Heart right ventricle (tissue), 16 donors: Measurements from ENCODE around the gene PRXL2A. TPM values are rescaled to one million over a fixed set of nuclear protein-coding genes. Genes with fewer than 3 reads are reported as not detected.
A peak's percentile ranks its signal among the peaks of the same experiment; 100 is the strongest.

Source experiments
- ATAC-seq, 8 donors: fragments of 200-7000 bp; cut with Tn5 transposase; one replicate each; pipeline ENCODE4 v1.9.1; 2020; ENCODE audit warnings: mild to moderate bottlenecking in 8 of 8, moderate library complexity in 8 of 8, moderate number of reproducible peaks in 1 of 8
- DNase-seq, 2 donors: peaks; one replicate each; pipeline ENCODE4 v3.0.0-alpha.2; 2020
- H3K27ac ChIP-seq, 10 donors: fragments of 200-600 bp; sonication (generic) in 2 of 10; one replicate each; pipeline versions ENCODE4 v1.5.0 to v1.8.0; 2020 to 2022; ENCODE audit warnings: mild to moderate bottlenecking in 3 of 10
- H3K27me3 ChIP-seq, 7 donors: fragments of 200-600 bp; one replicate each; pipeline ENCODE4 v1.8.0; 2021 to 2022; ENCODE audit warnings: mild to moderate bottlenecking in 2 of 7
- H3K36me3 ChIP-seq, 9 donors: fragments of 200-600 bp; sonication (generic) in 1 of 9; one replicate each; pipeline versions ENCODE4 v1.5.0 to v1.8.0; 2020 to 2022; ENCODE audit warnings: mild to moderate bottlenecking in 2 of 9
- H3K4me1 ChIP-seq, 9 donors: fragments of 200-600 bp; sonication (generic) in 1 of 9; one replicate each; pipeline versions ENCODE4 v1.5.0 to v1.8.0; 2020 to 2022; ENCODE audit warnings: mild to moderate bottlenecking in 4 of 9
- H3K4me3 ChIP-seq, 10 donors: fragments of 200-600 bp; sonication (generic) in 2 of 10; one replicate each; pipeline versions ENCODE4 v1.5.0 to v1.8.0; 2020 to 2022; ENCODE audit warnings: mild to moderate bottlenecking in 7 of 10, moderate library complexity in 2 of 10
- H3K9me3 ChIP-seq, 11 donors: fragments of 200-600 bp in 10 of 11; sonication (generic) in 2 of 11; one replicate each; pipeline versions ENCODE4 v1.5.0 to v1.8.0; 2013 to 2022; ENCODE audit warnings: mild to moderate bottlenecking in 2 of 11, control low read depth in 1 of 11, moderate library complexity in 1 of 11
- CTCF ChIP-seq, 9 donors: fragments of 200-600 bp; sonication (generic) in 2 of 9; IDR thresholded peaks; one replicate each; pipeline versions ENCODE4 v1.5.0 to v1.8.0; 2021 to 2022; ENCODE audit warnings: antibody characterized with exemption in 9 of 9, mild to moderate bottlenecking in 5 of 9, moderate library complexity in 1 of 9
- WGBS, 2 donors: extraction: QIAGEN DNeasy Blood & Tissue Kit; methylation state at CpG; one replicate each; pipeline ENCODE4 v1.1.7; 2013; ENCODE audit warnings: inconsistent platforms in 1 of 2; 5-methylcytosine and 5-hydroxymethylcytosine counted together
- intact Hi-C, 10 donors: fragments of 100-400 bp; cut with DNase I; formaldehyde crosslinking; loops; one replicate each; pipeline versions ENCODE4 v1.11.1 to v1.14.2; 2022
- polyA plus RNA-seq, 2 donors: library from polyadenylated mRNA; stranded (reverse); fragments of 200-250 nt; gene quantifications; one replicate each; pipeline ENCODE4 v1.2.3, GENCODE V29; 2013
- total RNA-seq, 10 donors: library from RNA; stranded (reverse); fragmentation: NEBNext Ultra II Directional in 3 of 10; extraction: Animal tissue kit (Norgen Biotek cat#: 25700) in 3 of 10; gene quantifications; one replicate each; pipeline versions ENCODE4 v1.2.1 to v1.2.4, GENCODE V29; 2021 to 2023
- donor health status: Arrhythmogenic right ventricular cardiomyopathy.
- donor health status: ischemic (EF 13 %, LVEDD 7.1; RV severe dilation, severe dysfunction).
- donor health status: healthy with polysubstance abuse.
- donor health status: DM: no; HTN: yes; CAD: no.
- donor health status: DM: no; HTN: no; CAD: no.
- donor health status: ischemic (EF 25% LVEDD 6.9; RV normal size, moderate dysfunction).
- donor health status: ischemic (EF 25% LVEDD 5.7; RV mildly dilated, moderate dysfunction).
- donor health status: healthy.
- donor health status: DM: yes; HTN: yes; CAD: no.
- donor health status: Ischemic cardiomyopathy.
- donor health status: ischemic (EF 35%, LVEDD 5.7; RV mildly dilated, moderate dysfunction).
- donor health status: nonischemic (EF 11% LVEDD 7.7; RV severe dilation, severe dysfunction).
- donor health status: DM: yes; HTN: yes; CAD: no.
- donor health status: PGD.
- donor health status: ischemic (EF 29% LVEDD 5.4; RV normal size, mild dysfunction).
- donor health status: nonischemic (EF 23%, LVEDD 6.1; RV moderate dilation, normal function).

PRXL2A gene
- total and polyA plus RNA-seq, 12 donors: 46.0 to 135 (median 81.4) TPM

GRCh38 chr10:80380185-80380584 lies 28.2 kb upstream of the PRXL2A start:
- H3K4me3 ChIP-seq: no peak overlapping the region
- H3K27ac ChIP-seq: no peak overlapping the region
- intact Hi-C loops: loop anchor here in 6 of 10 donors (5.0 to 10.0 kb wide), 6 partner anchors 62 to 547 kb away; no protein-coding TSS in a partner anchor
- 95 to 96% methylated on average over 4 of the region's 4 CpGs for WGBS, 2 donors
- DNase-seq (no peak), ATAC-seq (no peak)
- no peaks in the 10 kb centered on the region for H3K9me3 ChIP-seq
- peaks cover 0 to 13% (median 0%) of the 10 kb centered on the region in 9 donors for H3K4me1 ChIP-seq
- TF ChIP-seq CTCF (IDR thresholded peaks at IDR 0.05): no peak
- peaks cover 0 to 6% (median 0%) of the 10 kb centered on the region in 7 donors for H3K27me3 ChIP-seq
- H3K36me3 ChIP-seq: no peaks in the 10 kb centered on the region

DNA sequence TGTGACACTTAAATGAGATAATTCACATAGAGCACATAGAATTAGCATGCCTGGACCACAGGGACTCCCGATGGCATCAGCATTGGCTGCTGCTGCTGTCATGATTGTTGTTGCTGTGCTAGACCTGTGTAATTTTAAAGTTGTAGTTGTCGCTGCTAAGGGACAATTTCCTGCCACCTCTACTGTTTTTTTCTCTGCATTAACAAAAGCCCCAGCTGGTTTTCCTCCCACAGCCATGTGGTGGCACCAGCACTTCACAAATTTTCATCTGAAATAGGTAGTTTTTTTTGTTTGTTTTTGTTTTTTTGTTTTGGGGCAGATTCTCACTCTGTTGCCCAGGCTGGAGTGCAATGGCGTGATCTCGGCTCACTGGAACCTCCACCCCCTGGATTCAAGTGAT lies 25.4 kb upstream of the PRXL2A start:
- peak; percentile 40 to 83 (median 74) for TF ChIP-seq CTCF (IDR thresholded peaks at IDR 0.05)
- DNase-seq (peak in 1 of 2 donors; percentile 41), ATAC-seq (peak in 1 of 8 donors; percentile 57)
- Histone ChIP-seq H3K9me3 (no peaks in the 10 kb centered on the region), H3K27ac (no peak overlapping the region), H3K36me3 (no peaks in the 10 kb centered on the region), H3K4me3 (no peak overlapping the region), H3K4me1 (peaks cover 0 to 18% (median 3%) of the 10 kb centered on the region in 9 donors), H3K27me3 (no peaks in the 10 kb centered on the region)
- WGBS, 2 donors: 7 to 21% methylated on average over 4 of the region's 4 CpGs
- intact Hi-C loops: loop anchor here in 6 of 10 donors (1.0 to 10.0 kb wide), 10 partner anchors 59 to 544 kb away; no protein-coding TSS in a partner anchor

GRCh38 chr10:80390740-80391139 lies 17.6 kb upstream of the PRXL2A start:
- H3K9me3 ChIP-seq: no peaks in the 10 kb centered on the region
- peaks cover 0 to 33% (median 13%) of the 10 kb centered on the region in 9 donors for H3K4me1 ChIP-seq
- no peak overlapping the region for H3K27ac ChIP-seq
- intact Hi-C loops: no loop called here
- 81 to 82% methylated on average over 9 of the region's 9 CpGs for WGBS, 2 donors
- H3K4me3 ChIP-seq: no peak overlapping the region
- no peaks in the 10 kb centered on the region for H3K36me3 ChIP-seq
- ATAC-seq (no peak), DNase-seq (no peak)
- TF ChIP-seq CTCF (IDR thresholded peaks at IDR 0.05): no peak
- no peaks in the 10 kb centered on the region for H3K27me3 ChIP-seq

GRCh38 chr10:80392250-80392649 lies 16.1 kb upstream of the PRXL2A start:
- 89 to 90% methylated on average over 6 of the region's 6 CpGs for WGBS, 2 donors
- Histone ChIP-seq H3K9me3 (no peaks in the 10 kb centered on the region), H3K27ac (peak overlapping the region in 1 of 10 donors; percentile 56), H3K27me3 (no peaks in the 10 kb centered on the region), H3K4me3 (no peak overlapping the region), H3K36me3 (no peaks in the 10 kb centered on the region), H3K4me1 (peaks cover 0 to 28% (median 10%) of the 10 kb centered on the region in 9 donors)
- TF ChIP-seq CTCF (IDR thresholded peaks at IDR 0.05): no peak
- ATAC-seq (no peak), DNase-seq (no peak)
- intact Hi-C loops: no loop called here
